ENCODE measurements around the gene PIR. TPM values are rescaled to one million over a fixed set of nuclear protein-coding genes. Genes with fewer than 3 reads are reported as not detected.

The PIR gene
- total and polyA plus RNA-seq, 2 of the 8 experiments (the other 6 are each of a cell fraction or from before 2014, with no cell fraction given), result 6.4 to 10.3 TPM

GRCh38 chrX:15349046-15349445 lies 144.1 kb downstream of the PIR start:
- 39% methylated on average over 2 of the region's 2 CpGs; no CpG with 5 or more reads in 1 of the 2 experiments for WGBS, 2 experiments (ENCODE audit: extremely low coverage in 1 of 2, insufficient coverage in 1 of 2, insufficient read length in 1 of 2, insufficient replicate concordance in 2 of 2, low coverage in 1 of 2, low lambda C conversion rate in 2 of 2, missing lambda C conversion rate in 1 of 2)
- H4K91ac ChIP-seq (replicated peaks; ENCODE audit: insufficient read length, low read length), result no peak overlapping the region
- H3K4me2 ChIP-seq (ENCODE audit: insufficient read depth in 1 of 2, low read depth in 2 of 2, low read length in 2 of 2), result no peak overlapping the region
- H3K9me3 ChIP-seq (ENCODE audit: insufficient read depth in 2 of 2, low read depth in 1 of 2, low read length in 1 of 2), result no peaks in the 10 kb centered on the region
- H3K18ac ChIP-seq (ENCODE audit: extremely low read depth, low read length), result no peak overlapping the region
- DNase-seq (ENCODE audit: low read depth in 1 of 2, low spot score in 2 of 2) (no peak), FAIRE-seq (peak; percentile 98)
- H3K23me2 ChIP-seq (ENCODE audit: low read depth, low read length), result no peaks in the 10 kb centered on the region
- H3K14ac ChIP-seq (ENCODE audit: insufficient read length), result no peak overlapping the region
- TF ChIP-seq SP4 (IDR thresholded peaks at IDR 0.05; ENCODE audit: low read length) (no peak), RAD21 (IDR thresholded peaks at IDR 0.05 in 1 of 2, conservative IDR thresholded peaks at IDR 0.05 in 1 of 2; ENCODE audit: low read depth in 2 of 2, low read length in 2 of 2) (peak; percentile 73 to 81), JUN (IDR thresholded peaks at IDR 0.05; ENCODE audit: low read depth, low read length) (no peak), ATF2 (IDR thresholded peaks at IDR 0.05; ENCODE audit: low read length) (no peak), TCF12 (IDR thresholded peaks at IDR 0.05; ENCODE audit: low read depth, low read length) (no peak), NANOG (IDR thresholded peaks at IDR 0.05; ENCODE audit: insufficient read depth, low read depth, low read length, poor library complexity, severe bottlenecking) (no peak), CTCF (IDR thresholded peaks at IDR 0.05; ENCODE audit: control extremely low read depth in 1 of 3, insufficient read depth in 1 of 3, low read depth in 1 of 3, low read length in 3 of 3) (peak in 2 of 3 experiments; percentile 50 to 55; a peak in 3 of 4 replicates), MAFK (IDR thresholded peaks at IDR 0.05; ENCODE audit: low read depth, low read length) (no peak), EGR1 (IDR thresholded peaks at IDR 0.05; ENCODE audit: borderline replicate concordance, low read depth, low read length) (no peak), SUZ12 (IDR thresholded peaks at IDR 0.05; ENCODE audit: low read length) (no peak)
- CTCF ChIA-PET (ENCODE audit: partially characterized antibody), result interaction anchor here (0.6 to 6.7 kb wide), 21 partner anchors 9 to 307 kb away, joined by 3 to 106 read pairs (median 4); no protein-coding TSS in a partner anchor
- no peak overlapping the region for H4K8ac ChIP-seq (ENCODE audit: extremely low read depth, insufficient read depth, low read length)
- H3K27ac ChIP-seq (ENCODE audit: low read depth, low read length), result no peak overlapping the region
- H2BK15ac ChIP-seq (ENCODE audit: low read length), result no peak overlapping the region
- H3K4me3 ChIP-seq (ENCODE audit: extremely low read depth in 1 of 4, insufficient read depth in 2 of 4, low read depth in 3 of 4, low read length in 4 of 4), result no peak overlapping the region
- no peaks in the 10 kb centered on the region for H3K79me1 ChIP-seq (ENCODE audit: low read depth, low read length)
- no peak overlapping the region for H4K5ac ChIP-seq (ENCODE audit: insufficient read length, low read depth, low read length)
- H2AK5ac ChIP-seq (ENCODE audit: low read depth, low read length), result no peak overlapping the region
- no peak overlapping the region for H3K9ac ChIP-seq (replicated peaks in 1 of 4; ENCODE audit: extremely low read depth in 1 of 4, low read depth in 3 of 4, low read length in 3 of 4)
- H2BK12ac ChIP-seq (ENCODE audit: low read depth, low read length), result no peak overlapping the region
- no peak overlapping the region for H3K4ac ChIP-seq (replicated peaks; ENCODE audit: insufficient read length, low read depth, low read length)
- H3K23ac ChIP-seq (ENCODE audit: insufficient read length), result no peak overlapping the region
- H3K56ac ChIP-seq (replicated peaks; ENCODE audit: insufficient read length, low read depth, low read length), result no peak overlapping the region
- POLR2A ChIA-PET (ENCODE audit: partially characterized antibody), result no interaction called here
- H3K4me1 ChIP-seq (replicated peaks in 1 of 4; ENCODE audit: control insufficient read depth in 3 of 4, insufficient read depth in 4 of 4, low read length in 3 of 4), result no peaks in the 10 kb centered on the region
- H2BK5ac ChIP-seq (ENCODE audit: low read depth, low read length), result no peak overlapping the region
- H2BK120ac ChIP-seq (replicated peaks; ENCODE audit: low read depth, low read length), result no peak overlapping the region
- no peak overlapping the region for H2AFZ ChIP-seq (ENCODE audit: low read length)
- H3K27me3 ChIP-seq (replicated peaks in 1 of 4; ENCODE audit: control insufficient read depth in 3 of 4, extremely low read depth in 1 of 4, insufficient read depth in 3 of 4, low read length in 3 of 4), result no peaks in the 10 kb centered on the region
- no peaks in the 10 kb centered on the region for H3K79me2 ChIP-seq (ENCODE audit: control insufficient read depth in 1 of 2, insufficient read depth in 2 of 2, low read length in 2 of 2)
- no peaks in the 10 kb centered on the region for H3K36me3 ChIP-seq (ENCODE audit: control insufficient read depth in 2 of 4, insufficient read depth in 4 of 4, low read length in 3 of 4)
- H4K20me1 ChIP-seq (replicated peaks in 1 of 2; ENCODE audit: control insufficient read depth in 1 of 2, insufficient read depth in 2 of 2, low read length in 2 of 2), result no peaks in the 10 kb centered on the region
- H2BK20ac ChIP-seq (ENCODE audit: low read length), result no peak overlapping the region

All from H1 (cell line).